Fibroblast of lung (primary cell): ENCODE results near the gene CPZ. TPM values are rescaled to one million over a fixed set of nuclear protein-coding genes. Genes with fewer than 3 reads are reported as not detected.

Experiments
- DNase-seq, 2 donors: peaks; one replicate each; pipeline versions ENCODE4 v3.0.0 to v3.0.0-alpha.2; 2010; ENCODE audit warnings: low read depth in 2 of 2
- H2AFZ ChIP-seq: 2 replicates; pipeline ENCODE4 v1.5.1; 2012; ENCODE audit warnings: low read length, control low read depth, inconsistent platforms
- H3K27ac ChIP-seq: 2 replicates; pipeline ENCODE4 v1.5.1; 2011; ENCODE audit warnings: low read length, control low read depth; ENCODE audit not compliant: insufficient read depth
- H3K27me3 ChIP-seq: 2 replicates; pipeline ENCODE4 v1.5.1; 2011; ENCODE audit warnings: mild to moderate bottlenecking, low read length; ENCODE audit not compliant: control insufficient read depth, insufficient read depth
- H3K36me3 ChIP-seq: 2 replicates; pipeline ENCODE4 v1.5.1; 2011; ENCODE audit warnings: low read length; ENCODE audit not compliant: control insufficient read depth, insufficient read depth
- H3K4me1 ChIP-seq: 2 replicates; pipeline ENCODE4 v1.5.1; 2011; ENCODE audit warnings: low read length; ENCODE audit not compliant: control insufficient read depth, insufficient read depth; ENCODE audit errors: extremely low read depth
- H3K4me2 ChIP-seq: 2 replicates; pipeline ENCODE4 v1.5.1; 2011; ENCODE audit warnings: low read length, control low read depth; ENCODE audit not compliant: insufficient read depth; ENCODE audit errors: extremely low read depth
- H3K4me3 ChIP-seq, 4 experiments: fragments of 200-600 bp in 1 of 4; sonication (generic) in 1 of 4; replicated peaks in 1 of 4; 2 replicates each; pipeline ENCODE4 v1.5.1; 2011 to 2016; ENCODE audit warnings: low read length in 4 of 4, low read depth in 3 of 4, mild to moderate bottlenecking in 3 of 4, control low read depth in 2 of 4, inconsistent platforms in 1 of 4, mixed read lengths in 1 of 4; ENCODE audit not compliant: insufficient read depth in 1 of 4; ENCODE audit errors: control extremely low read depth in 1 of 4
- H3K79me2 ChIP-seq: 2 replicates; pipeline ENCODE4 v1.5.1; 2012; ENCODE audit warnings: mild to moderate bottlenecking, low read length, inconsistent platforms; ENCODE audit not compliant: control insufficient read depth, insufficient read depth
- H3K9ac ChIP-seq: 2 replicates; pipeline ENCODE4 v1.5.1; 2011; ENCODE audit warnings: mild to moderate bottlenecking, low read length, control low read depth; ENCODE audit not compliant: insufficient read depth
- H3K9me3 ChIP-seq: 2 replicates; pipeline ENCODE4 v1.5.1; 2012; ENCODE audit warnings: low read depth, low read length; ENCODE audit not compliant: control insufficient read depth, insufficient read depth
- H4K20me1 ChIP-seq: 2 replicates; pipeline ENCODE4 v1.5.1; 2011; ENCODE audit warnings: low read length; ENCODE audit not compliant: control insufficient read depth, insufficient read depth; ENCODE audit errors: extremely low read depth
- CTCF ChIP-seq, 2 donors: IDR thresholded peaks in 1 of 2; conservative IDR thresholded peaks in 1 of 2; 1 replicate in 1 of 2; 2 replicates in 1 of 2; pipeline ENCODE4 v1.5.1; 2011 to 2012; ENCODE audit warnings: low read length in 2 of 2, control low read depth in 1 of 2, inconsistent platforms in 1 of 2, low read depth in 1 of 2, mild to moderate bottlenecking in 1 of 2
- EZH2 ChIP-seq: IDR thresholded peaks from 2 replicates; pipeline ENCODE4 v1.5.1; 2012; ENCODE audit warnings: low read length, control low read depth, mild to moderate bottlenecking; ENCODE audit errors: missing control alignments
- polyA plus RNA-seq, 2 donors: library from polyadenylated mRNA; depleted of rRNA in 1 of 2; stranded (reverse) in 1 of 2; unstranded in 1 of 2; fragments of >200 nt; gene quantifications; 2 replicates each; pipeline ENCODE4 v1.2.1, GENCODE V29; 2011 to 2012; ENCODE audit warnings: missing spikeins in 1 of 2
- total RNA-seq: library from RNA; depleted of rRNA; stranded (reverse); fragments of >200 nt; gene quantifications from 2 replicates; pipeline ENCODE4 v1.2.1, GENCODE V29; 2014

The CPZ gene
- total and polyA plus RNA-seq, 2 donors (not counting 1 experiment from before 2014, with no cell fraction given): 7.1 to 24.4 TPM

- no peak overlapping the region for H3K27ac ChIP-seq
These were observed 5.2 kb downstream of the CPZ start for GRCh38 chr4:8597791-8598190.

GRCh38 chr4:8598391-8599090, 6.0 kb downstream of the CPZ start:
- no peaks in the 10 kb centered on the region for H3K9me3 ChIP-seq

More at GRCh38 chr4:8597791-8598190, 5.2 kb downstream of the CPZ start:
- TF ChIP-seq CTCF (conservative IDR thresholded peaks at IDR 0.05 in 1 of 2, IDR thresholded peaks at IDR 0.05 in 1 of 2; ENCODE audit: low read depth in 1 of 2, low read length in 2 of 2) (no peak), EZH2 (no peak)
- H3K4me3 ChIP-seq: no peak overlapping the region
- H3K79me2 ChIP-seq: no peaks in the 10 kb centered on the region
- H2AFZ ChIP-seq: no peak overlapping the region
- no peaks in the 10 kb centered on the region for H4K20me1 ChIP-seq
- peaks cover 13% of the 10 kb centered on the region for H3K27me3 ChIP-seq
- DNase-seq: no peak
- H3K36me3 ChIP-seq: peaks cover 2% of the 10 kb centered on the region
- no peaks in the 10 kb centered on the region for H3K9me3 ChIP-seq
- peaks cover 3% of the 10 kb centered on the region for H3K4me1 ChIP-seq
- H3K9ac ChIP-seq: no peak overlapping the region
- no peak overlapping the region for H3K4me2 ChIP-seq

GRCh38 chr4:8599091-8599460, 6.5 kb downstream of the CPZ start:
- no peak overlapping the region for H3K4me3 ChIP-seq
- no peaks in the 10 kb centered on the region for H3K9me3 ChIP-seq
- no peak overlapping the region for H3K27ac ChIP-seq
- no peak overlapping the region for H3K9ac ChIP-seq
- H3K4me2 ChIP-seq: no peak overlapping the region
- H3K4me1 ChIP-seq: peaks cover 2% of the 10 kb centered on the region
- TF ChIP-seq CTCF (conservative IDR thresholded peaks at IDR 0.05 in 1 of 2, IDR thresholded peaks at IDR 0.05 in 1 of 2; ENCODE audit: low read depth in 1 of 2, low read length in 2 of 2) (no peak), EZH2 (no peak)
- H3K79me2 ChIP-seq: no peaks in the 10 kb centered on the region
- DNase-seq: no peak
- H3K27me3 ChIP-seq: no peaks in the 10 kb centered on the region
- H2AFZ ChIP-seq: no peak overlapping the region
- H4K20me1 ChIP-seq: no peaks in the 10 kb centered on the region
- peaks cover 3% of the 10 kb centered on the region for H3K36me3 ChIP-seq

More at GRCh38 chr4:8598391-8599090, 6.0 kb downstream of the CPZ start:
- H3K4me3 ChIP-seq: no peak overlapping the region
- DNase-seq: no peak
- peaks cover 3% of the 10 kb centered on the region for H3K4me1 ChIP-seq
- H3K79me2 ChIP-seq: no peaks in the 10 kb centered on the region
- no peak overlapping the region for H2AFZ ChIP-seq
- H3K27ac ChIP-seq: no peak overlapping the region
- peaks cover 5% of the 10 kb centered on the region for H3K27me3 ChIP-seq
- peaks cover 2% of the 10 kb centered on the region for H3K36me3 ChIP-seq
- H4K20me1 ChIP-seq: no peaks in the 10 kb centered on the region
- no peak overlapping the region for H3K4me2 ChIP-seq
- no peak overlapping the region for H3K9ac ChIP-seq
- TF ChIP-seq CTCF (conservative IDR thresholded peaks at IDR 0.05 in 1 of 2, IDR thresholded peaks at IDR 0.05 in 1 of 2; ENCODE audit: low read depth in 1 of 2, low read length in 2 of 2) (no peak), EZH2 (no peak)
